Measurements from ENCODE around the gene TMEM134. TPM values are rescaled to one million over a fixed set of nuclear protein-coding genes. Genes with fewer than 3 reads are reported as not detected.
"Not testable (repeated sequence)": the region's sequence is repeated elsewhere in the genome, so short reads cannot be mapped to it uniquely, and the experiment has no call there.

Gene TMEM134
- total and polyA plus RNA-seq, 2 donors = 20.4 to 80.2 TPM

DNA sequence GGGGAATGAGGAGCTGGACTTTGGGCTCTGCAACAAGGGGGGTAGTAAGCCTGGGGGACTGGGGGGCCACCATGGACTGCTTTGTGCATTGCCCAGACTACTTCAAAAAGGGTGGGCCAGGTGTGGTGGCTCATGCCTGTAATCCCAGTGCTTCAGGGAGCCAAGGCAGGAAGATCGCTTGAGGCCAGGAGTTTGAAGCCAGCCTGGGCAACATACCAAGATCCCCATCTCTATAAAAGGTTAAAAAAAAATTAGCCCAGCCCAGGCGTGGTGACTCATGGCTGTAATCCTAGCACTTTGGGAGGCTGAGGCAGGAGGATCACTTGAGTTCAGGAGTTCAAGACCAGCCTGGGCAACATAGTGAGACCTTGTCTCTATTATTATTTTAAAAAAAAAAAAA lies 3.5 kb downstream of the TMEM134 start:
- not testable (repeated sequence) for H3K4me1 ChIP-seq (ENCODE audit: insufficient read depth); H3K36me3 ChIP-seq (ENCODE audit: insufficient read depth); H3K4me3 ChIP-seq (ENCODE audit: low read depth, low read length); DNase-seq (ENCODE audit: extremely low spot score); H3K27ac ChIP-seq (ENCODE audit: low read depth)
- 48% methylated on average over 2 of the region's 2 CpGs for WGBS

DNA sequence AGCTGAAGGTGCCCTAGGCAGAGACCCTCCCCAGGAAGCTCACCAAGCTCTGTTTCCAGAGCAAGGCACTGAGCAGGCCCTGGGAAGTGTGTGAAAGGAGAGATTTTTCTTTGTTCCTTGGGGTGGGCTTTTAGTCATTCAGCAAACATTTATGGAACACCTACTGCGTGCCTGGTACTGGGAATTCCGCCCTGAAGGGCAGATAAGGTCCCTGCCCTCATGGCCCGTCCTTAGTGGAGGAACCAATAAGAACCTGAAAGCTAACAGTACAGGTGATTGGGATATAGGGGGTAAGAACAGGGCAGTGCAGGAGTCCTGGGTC lies 3.9 kb downstream of the TMEM134 start:
- H3K27ac ChIP-seq (ENCODE audit: low read depth) = peak overlapping the region; percentile 88
- peaks cover 5% of the 10 kb centered on the region for H3K4me1 ChIP-seq (ENCODE audit: insufficient read depth)
- H3K4me3 ChIP-seq (ENCODE audit: low read depth, low read length) = peak overlapping the region; percentile 39
- WGBS = 69% methylated on average over 3 of the region's 3 CpGs
- no peak for DNase-seq (ENCODE audit: extremely low spot score)
- no peaks in the 10 kb centered on the region for H3K36me3 ChIP-seq (ENCODE audit: insufficient read depth)

DNA sequence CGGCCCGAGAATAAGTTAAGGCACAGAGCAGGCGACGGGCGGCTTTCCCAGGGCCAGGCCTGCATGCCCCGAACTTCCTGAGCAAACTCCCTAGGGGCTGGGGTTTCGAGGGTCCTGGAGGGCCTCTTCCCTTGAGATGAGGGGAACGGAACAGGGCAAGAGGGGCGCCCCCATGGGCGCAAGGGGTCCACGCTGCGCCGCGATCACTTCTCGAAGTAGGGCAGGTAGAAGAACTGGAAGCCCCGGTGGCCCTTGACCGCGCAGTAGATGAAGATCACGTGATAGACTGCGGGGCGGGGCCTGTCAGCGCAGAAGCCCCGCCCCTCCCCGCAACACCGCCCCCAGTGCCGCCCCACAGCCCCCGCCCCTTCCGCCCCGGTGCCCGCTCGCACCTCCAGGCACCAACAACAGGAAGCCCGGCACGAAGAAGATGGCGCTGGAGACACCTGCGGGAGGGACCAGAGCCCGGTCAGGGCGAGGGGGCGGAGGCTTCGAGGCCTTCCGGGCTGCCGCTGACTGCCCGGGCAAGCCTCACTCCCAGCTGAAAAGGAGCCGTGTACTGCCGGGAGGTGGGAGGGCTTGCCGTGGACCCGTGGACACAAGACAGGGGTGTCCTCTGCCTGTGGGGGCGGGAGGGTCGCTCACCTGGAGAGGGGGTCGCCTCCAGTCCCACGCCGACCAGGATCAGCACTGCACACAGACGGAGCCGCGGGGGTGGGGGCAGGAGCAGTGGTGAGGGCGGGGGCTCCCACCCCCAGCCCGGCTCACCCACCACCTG lies 4.5 kb downstream of the TMEM134 start:
- Histone ChIP-seq H3K4me3 (ENCODE audit: low read depth, low read length) (peak overlapping the region; percentile 39), H3K36me3 (ENCODE audit: insufficient read depth) (no peaks in the 10 kb centered on the region), H3K27ac (ENCODE audit: low read depth) (peak overlapping the region; percentile 88), H3K4me1 (ENCODE audit: insufficient read depth) (peaks cover 5% of the 10 kb centered on the region)
- WGBS = 21% methylated on average over 56 of the region's 56 CpGs
- no peak for DNase-seq (ENCODE audit: extremely low spot score)

DNA sequence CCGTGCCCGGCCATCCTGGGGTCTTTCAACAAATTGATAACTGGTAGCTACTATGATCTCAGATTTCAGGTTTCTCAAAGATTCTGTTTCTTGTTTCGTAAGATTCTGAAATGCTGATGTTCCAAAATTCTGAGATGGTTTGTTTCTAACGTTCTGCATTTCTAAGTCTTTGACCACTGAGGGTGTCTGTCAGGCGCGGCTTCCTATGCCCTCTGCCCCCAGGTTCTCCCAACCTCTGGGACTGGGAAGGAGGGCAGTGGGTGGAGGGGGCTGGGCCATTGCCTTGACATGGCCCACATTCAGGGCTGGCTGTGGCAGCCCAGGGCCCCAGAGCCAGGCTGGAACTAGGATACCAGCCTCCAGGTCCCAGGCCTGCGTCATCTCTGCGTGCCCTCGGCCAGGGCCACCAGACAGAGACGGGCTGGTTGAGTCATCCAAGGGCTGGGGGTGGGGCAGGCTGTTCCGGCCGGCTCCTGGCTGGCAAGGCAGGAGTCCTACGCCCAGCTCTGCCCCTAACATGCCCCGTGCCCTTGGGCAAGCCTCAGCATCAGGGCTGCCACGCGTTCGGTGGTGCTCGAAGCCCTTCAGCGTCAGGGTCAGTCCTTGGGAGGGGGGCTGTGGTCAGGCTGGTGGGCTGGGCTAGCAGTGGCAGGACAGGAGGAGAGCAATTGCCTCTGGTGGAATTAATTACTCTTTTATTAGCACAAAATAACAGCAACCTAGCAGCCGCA lies 5.2 kb downstream of the TMEM134 start:
- peaks cover 5% of the 10 kb centered on the region for H3K4me1 ChIP-seq (ENCODE audit: insufficient read depth)
- no peak for DNase-seq (ENCODE audit: extremely low spot score)
- no peak overlapping the region for H3K4me3 ChIP-seq (ENCODE audit: low read depth, low read length)
- WGBS = 77% methylated on average over 20 of the region's 20 CpGs
- no peaks in the 10 kb centered on the region for H3K36me3 ChIP-seq (ENCODE audit: insufficient read depth)
- peak overlapping the region; percentile 77 for H3K27ac ChIP-seq (ENCODE audit: low read depth)

DNA sequence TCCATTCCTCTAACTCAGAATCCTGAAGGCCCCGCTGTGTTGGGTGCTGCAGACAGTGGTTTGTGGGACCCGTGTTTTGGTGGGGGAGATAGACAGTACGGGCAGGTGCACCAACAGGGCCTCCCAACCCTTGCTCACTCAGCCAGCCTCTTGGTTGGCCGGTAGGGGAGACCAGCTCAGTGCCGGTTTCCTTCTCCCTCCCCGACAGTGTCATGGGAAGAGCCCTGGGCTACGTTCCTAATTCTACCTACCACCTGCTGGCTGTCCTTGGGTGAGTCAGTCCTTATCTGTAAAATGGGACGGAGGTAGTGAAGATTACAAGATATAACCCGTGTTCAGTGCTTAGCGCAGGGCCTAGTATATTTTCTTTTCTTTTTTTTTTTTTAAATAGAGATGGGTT lies 5.9 kb downstream of the TMEM134 start:
- WGBS = 88% methylated on average over 10 of the region's 10 CpGs
- Histone ChIP-seq H3K4me3 (ENCODE audit: low read depth, low read length) (no peak overlapping the region), H3K4me1 (ENCODE audit: insufficient read depth) (peaks cover 5% of the 10 kb centered on the region), H3K27ac (ENCODE audit: low read depth) (no peak overlapping the region), H3K36me3 (ENCODE audit: insufficient read depth) (no peaks in the 10 kb centered on the region)
- no peak for DNase-seq (ENCODE audit: extremely low spot score)

DNA sequence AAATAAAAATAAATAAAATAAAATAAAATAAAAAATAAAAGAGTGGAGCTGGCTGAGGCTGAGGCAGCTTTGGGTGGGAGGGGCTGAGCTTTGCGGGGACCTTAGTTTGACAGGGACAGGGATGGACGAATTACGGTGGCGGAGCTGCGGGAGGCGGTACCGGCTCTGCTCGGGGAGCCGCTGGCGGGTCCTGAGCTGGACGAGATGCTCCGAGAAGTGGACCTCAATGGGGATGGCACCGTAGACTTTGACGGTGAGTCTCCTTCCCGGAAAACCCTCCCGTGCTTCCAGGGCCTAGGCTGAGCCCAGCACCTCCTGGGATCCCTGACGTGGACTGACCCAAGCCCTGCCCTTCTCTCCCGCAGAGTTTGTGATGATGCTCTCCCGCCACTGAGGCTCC lies 10.8 kb downstream of the TMEM134 start:
- H3K36me3 ChIP-seq (ENCODE audit: insufficient read depth) = no peaks in the 10 kb centered on the region
- no peak overlapping the region for H3K4me3 ChIP-seq (ENCODE audit: low read depth, low read length)
- DNase-seq (ENCODE audit: extremely low spot score) = no peak
- H3K4me1 ChIP-seq (ENCODE audit: insufficient read depth) = no peaks in the 10 kb centered on the region
- 87% methylated on average over 19 of the region's 19 CpGs for WGBS
- no peak overlapping the region for H3K27ac ChIP-seq (ENCODE audit: low read depth)

DNA sequence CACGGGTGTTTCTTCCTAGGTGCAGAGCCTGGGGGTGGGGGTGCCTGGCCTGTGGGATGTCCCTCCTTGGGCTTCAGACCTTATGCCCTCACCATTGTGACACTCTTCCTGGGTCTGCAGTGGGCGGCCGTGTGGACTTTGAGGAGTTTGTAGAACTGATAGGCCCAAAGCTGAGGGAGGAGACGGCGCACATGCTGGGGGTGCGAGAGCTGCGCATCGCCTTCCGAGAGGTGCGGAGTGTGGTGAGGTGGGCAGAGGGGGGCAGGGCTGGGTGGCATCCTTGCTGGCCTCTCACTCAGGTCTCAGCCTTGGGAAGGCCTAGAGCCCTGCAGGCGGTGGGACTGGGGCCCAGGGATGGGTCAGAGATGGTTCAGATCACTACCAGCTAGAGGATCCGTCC lies 11.6 kb downstream of the TMEM134 start:
- DNase-seq (ENCODE audit: extremely low spot score) = no peak
- Histone ChIP-seq H3K4me1 (ENCODE audit: insufficient read depth) (no peaks in the 10 kb centered on the region), H3K4me3 (ENCODE audit: low read depth, low read length) (no peak overlapping the region), H3K36me3 (ENCODE audit: insufficient read depth) (no peaks in the 10 kb centered on the region), H3K27ac (ENCODE audit: low read depth) (no peak overlapping the region)
- WGBS = 87% methylated on average over 12 of the region's 12 CpGs

DNA sequence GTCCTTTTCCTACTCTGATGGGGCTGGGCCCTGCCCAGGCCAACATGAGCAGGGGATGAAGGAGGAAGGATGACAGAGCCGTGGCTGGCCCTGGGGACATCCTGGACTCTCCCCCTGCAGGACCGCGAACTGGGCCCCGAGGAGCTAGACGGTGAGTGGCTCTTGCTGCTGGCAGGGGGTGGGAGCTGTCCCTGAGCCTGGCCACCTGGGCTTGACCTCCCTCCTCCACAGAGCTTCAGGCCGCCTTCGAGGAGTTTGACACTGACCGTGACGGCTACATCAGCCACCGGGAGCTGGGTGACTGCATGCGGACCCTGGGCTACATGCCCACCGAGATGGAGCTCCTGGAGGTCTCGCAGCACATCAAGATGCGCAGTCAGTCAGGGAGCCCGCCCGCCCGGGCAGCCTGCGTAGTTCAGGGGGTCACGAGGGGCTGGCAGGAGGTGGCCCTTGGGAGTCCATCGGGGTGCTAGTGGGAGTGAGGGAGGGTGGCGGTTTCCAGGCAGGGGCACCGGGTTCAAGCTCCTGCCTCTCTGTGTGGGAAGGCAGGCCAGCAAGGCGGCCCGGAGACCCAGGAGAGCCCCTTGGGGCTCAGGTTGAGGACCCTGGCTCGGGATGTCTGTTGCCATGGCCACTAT lies 12.9 kb downstream of the TMEM134 start:
- no peak for DNase-seq (ENCODE audit: extremely low spot score)
- WGBS = 77% methylated on average over 25 of the region's 25 CpGs
- no peaks in the 10 kb centered on the region for H3K36me3 ChIP-seq (ENCODE audit: insufficient read depth)
- no peak overlapping the region for H3K4me3 ChIP-seq (ENCODE audit: low read depth, low read length)
- no peak overlapping the region for H3K27ac ChIP-seq (ENCODE audit: low read depth)
- no peaks in the 10 kb centered on the region for H3K4me1 ChIP-seq (ENCODE audit: insufficient read depth)

DNA sequence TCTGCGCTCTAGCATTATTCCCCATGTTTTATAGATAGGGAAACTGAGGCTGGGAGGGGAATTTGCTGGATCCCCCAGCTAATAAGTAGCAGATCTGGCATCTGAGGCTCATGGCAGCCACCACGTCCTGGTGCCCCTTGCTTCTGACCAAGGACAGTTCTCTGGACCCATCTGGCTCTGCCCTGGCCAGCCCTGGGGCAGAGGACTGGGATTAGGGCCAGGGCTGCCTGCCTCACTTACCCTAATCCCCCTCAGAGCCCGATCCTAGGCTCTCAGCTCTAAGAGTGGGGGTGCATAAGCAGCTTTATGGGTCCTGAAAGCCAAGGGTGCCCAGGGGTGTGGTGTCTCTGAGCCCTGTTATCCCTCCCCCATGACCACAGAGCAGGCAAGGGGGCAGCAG lies 14.0 kb downstream of the TMEM134 start, which contains the start of gene CABP4:
TSS of gene CABP4 (plus strand) at position 301 of the 400 bp plus-strand sequence. CDS start at position 371, 70 bp downstream.
- DNase-seq (ENCODE audit: extremely low spot score) = no peak
- no peaks in the 10 kb centered on the region for H3K36me3 ChIP-seq (ENCODE audit: insufficient read depth)
- no peaks in the 10 kb centered on the region for H3K4me1 ChIP-seq (ENCODE audit: insufficient read depth)
- no peak within 1 kb of the TSS for H3K4me3 ChIP-seq (ENCODE audit: low read depth, low read length)
- H3K27ac ChIP-seq (ENCODE audit: low read depth) = no peak within 1 kb of the TSS
- 90% methylated on average over 3 of the region's 3 CpGs for WGBS

DNA sequence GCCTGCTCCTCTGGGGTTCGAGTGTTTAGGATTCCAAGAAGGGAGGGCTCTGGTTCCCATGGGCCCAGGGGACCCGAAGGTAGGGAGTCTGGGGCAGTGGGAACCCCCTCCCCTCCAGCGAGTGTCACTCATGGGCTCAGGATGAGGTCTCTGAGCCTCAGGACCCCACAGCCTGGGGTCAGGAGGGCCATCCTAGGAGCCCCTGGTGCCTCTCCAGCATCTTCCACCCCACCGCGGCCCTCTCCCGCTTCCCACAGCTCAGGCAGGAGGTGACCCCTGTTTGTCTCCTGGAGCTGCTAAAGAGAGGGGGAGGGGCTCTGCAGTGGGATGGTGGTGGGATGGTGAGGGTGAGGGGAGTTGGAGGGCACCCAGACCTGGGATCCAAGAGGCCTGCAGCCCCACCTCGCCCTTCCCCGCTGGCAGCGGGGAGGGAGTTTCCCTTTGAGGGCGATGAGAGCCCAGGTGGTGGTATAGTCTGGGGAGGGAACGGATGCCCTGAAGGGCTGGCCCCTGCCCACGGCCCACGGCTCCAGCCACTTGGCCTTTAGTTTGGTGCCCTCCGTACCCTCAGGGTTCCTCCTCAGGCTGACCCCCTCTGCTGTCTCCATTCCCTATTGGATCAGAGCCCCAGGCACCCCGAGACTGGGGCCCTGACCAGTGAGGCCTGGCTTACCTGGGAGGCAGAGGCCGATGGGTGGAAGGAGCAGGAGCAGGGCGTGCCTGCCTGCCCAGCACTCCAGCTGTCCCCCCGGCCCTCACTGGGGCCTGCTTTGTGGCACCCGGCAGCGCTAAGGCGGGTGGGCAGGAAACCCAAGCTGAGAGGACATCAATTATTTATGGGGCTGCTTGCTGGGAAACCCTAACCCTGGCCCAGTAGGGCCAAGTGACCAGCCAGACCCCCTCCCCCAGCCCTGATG lies 15.0 kb downstream of the TMEM134 start:
- 88% methylated on average over 21 of the region's 21 CpGs for WGBS
- no peak for DNase-seq (ENCODE audit: extremely low spot score)
- no peaks in the 10 kb centered on the region for H3K36me3 ChIP-seq (ENCODE audit: insufficient read depth)
- H3K27ac ChIP-seq (ENCODE audit: low read depth) = no peak overlapping the region
- no peak overlapping the region for H3K4me3 ChIP-seq (ENCODE audit: low read depth, low read length)
- H3K4me1 ChIP-seq (ENCODE audit: insufficient read depth) = no peaks in the 10 kb centered on the region

DNA sequence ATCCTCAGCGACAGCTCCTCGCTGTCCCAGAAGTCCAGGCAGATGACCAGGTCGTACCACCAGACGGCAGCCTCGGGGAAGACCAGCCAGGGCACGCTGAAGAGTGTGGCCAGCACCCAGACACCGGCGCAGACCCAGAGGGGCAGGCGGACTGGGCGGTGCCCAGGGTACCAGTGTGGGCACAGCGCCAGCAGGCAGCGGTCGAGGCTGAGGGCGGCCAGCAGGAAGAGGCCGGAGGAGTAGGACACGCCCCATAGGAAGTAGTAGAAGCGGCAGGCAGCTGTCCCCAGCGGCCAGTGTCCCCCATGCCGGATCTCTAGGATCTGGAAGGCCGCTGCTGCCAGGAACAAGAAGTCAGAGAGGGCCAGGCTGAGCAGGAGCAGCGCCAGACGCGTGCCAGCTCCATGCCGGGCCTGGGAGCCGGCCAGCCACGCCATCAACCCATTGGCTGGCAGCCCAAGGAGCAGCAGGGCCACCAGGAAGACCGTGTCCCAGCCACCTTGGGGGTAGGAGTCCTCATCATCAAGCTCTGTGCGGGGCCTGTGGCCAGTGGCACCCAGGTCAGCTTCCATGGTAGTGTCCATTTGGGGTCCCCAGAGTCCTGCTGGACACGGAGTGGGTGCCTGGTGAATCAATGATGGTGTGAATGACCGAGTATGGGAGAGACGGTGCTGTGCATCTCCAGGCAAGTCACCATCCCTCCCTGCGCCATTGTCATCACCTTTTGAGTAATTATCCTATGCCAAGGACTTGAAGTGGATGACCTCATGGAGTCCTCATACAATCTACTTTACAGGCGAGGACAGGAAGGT lies 16.7 kb downstream of the TMEM134 start, which contains the start of gene GPR152:
TSS of gene GPR152 (minus strand) at position 589 of the 812 bp plus-strand sequence. CDS start at position 584, 5 bp downstream.
- Histone ChIP-seq H3K4me1 (ENCODE audit: insufficient read depth) (no peaks in the 10 kb centered on the region), H3K36me3 (ENCODE audit: insufficient read depth) (no peaks in the 10 kb centered on the region), H3K27ac (ENCODE audit: low read depth) (no peak within 1 kb of the TSS), H3K4me3 (ENCODE audit: low read depth, low read length) (no peak within 1 kb of the TSS)
- DNase-seq (ENCODE audit: extremely low spot score) = no peak
- 83% methylated on average over 33 of the region's 33 CpGs for WGBS

DNA sequence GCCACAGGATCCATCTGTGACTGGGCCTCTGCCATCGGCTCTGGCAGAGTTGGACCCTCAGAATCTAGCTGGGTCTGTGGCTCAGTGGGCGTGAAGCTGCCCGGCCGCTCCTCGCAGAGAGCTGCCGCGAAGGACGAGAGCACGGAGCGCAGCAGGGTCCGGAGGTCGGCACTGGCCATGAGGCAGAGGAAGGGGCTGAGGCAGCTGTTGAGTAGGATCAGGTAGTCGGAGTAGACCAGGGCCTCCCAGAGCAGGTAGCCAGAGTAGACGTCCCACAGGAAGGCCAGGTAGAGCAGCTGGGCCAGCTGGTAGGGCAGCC lies 17.4 kb downstream of the TMEM134 start:
- H3K27ac ChIP-seq (ENCODE audit: low read depth) = no peak overlapping the region
- no peaks in the 10 kb centered on the region for H3K4me1 ChIP-seq (ENCODE audit: insufficient read depth)
- no peak for DNase-seq (ENCODE audit: extremely low spot score)
- WGBS = 93% methylated on average over 14 of the region's 14 CpGs
- no peak overlapping the region for H3K4me3 ChIP-seq (ENCODE audit: low read depth, low read length)
- H3K36me3 ChIP-seq (ENCODE audit: insufficient read depth) = no peaks in the 10 kb centered on the region
